ENCODE results near the gene NAV2.
"Not testable (repeated sequence)": the region's sequence is repeated elsewhere in the genome, so short reads cannot be mapped to it uniquely, and the experiment has no call there.

The NAV2 gene

DNA sequence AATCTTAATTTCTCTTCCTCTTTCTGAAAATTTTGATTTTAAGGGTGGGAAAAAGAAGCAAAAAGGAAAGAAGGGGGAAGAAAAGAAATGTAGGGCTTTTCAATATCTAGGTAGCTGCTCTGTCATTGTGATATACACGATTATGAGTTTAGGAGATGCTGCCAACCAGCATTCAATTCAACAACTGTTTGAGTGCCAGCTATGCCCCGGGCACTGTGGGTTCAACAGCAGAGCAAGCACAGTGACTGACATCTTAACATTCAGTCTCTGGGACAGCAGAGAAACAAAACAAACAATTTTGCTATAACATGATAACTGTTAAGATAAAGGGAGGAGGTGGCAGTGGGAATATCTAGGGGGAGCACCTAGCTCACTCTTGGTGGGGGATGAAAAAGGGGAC is 356.1 kb downstream of the NAV2 start:
- Mint-ChIP-seq H3K4me1 (no peaks in the 10 kb centered on the region), H3K4me3 (no peak overlapping the region), H3K27me3 (peaks cover 13% of the 10 kb centered on the region), H3K9me3 (no peaks in the 10 kb centered on the region), H3K36me3 (ENCODE audit: low read depth) (no peaks in the 10 kb centered on the region), H3K27ac (no peak overlapping the region)
- no peak for ATAC-seq
- DNase-seq: no peak

DNA sequence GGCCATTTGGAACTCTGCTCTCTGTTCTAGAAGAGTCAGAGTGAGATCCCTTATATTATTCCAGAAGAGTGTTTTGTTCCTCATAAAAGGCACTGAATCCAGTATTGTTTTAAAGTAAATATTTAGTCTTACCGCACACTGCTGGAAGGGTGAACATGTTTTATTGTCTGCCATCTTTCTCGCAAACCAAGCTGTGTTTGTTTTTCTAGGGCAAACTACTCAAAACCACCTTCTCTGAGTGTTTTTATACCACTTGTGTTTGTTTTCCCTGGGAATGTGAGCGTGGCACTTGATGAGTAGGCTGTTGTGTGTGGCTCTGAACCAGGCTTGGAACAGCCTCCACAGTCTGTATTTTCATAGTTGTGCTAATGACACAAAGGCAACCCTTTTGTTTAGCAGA is 357.8 kb downstream of the NAV2 start:
- ATAC-seq (no peak), DNase-seq (no peak)
- H3K9me3 Mint-ChIP-seq: no peaks in the 10 kb centered on the region
- H3K4me1 Mint-ChIP-seq: no peaks in the 10 kb centered on the region
- no peak overlapping the region for H3K27ac Mint-ChIP-seq
- peaks cover 13% of the 10 kb centered on the region for H3K27me3 Mint-ChIP-seq
- H3K36me3 Mint-ChIP-seq (ENCODE audit: low read depth): no peaks in the 10 kb centered on the region
- no peak overlapping the region for H3K4me3 Mint-ChIP-seq

DNA sequence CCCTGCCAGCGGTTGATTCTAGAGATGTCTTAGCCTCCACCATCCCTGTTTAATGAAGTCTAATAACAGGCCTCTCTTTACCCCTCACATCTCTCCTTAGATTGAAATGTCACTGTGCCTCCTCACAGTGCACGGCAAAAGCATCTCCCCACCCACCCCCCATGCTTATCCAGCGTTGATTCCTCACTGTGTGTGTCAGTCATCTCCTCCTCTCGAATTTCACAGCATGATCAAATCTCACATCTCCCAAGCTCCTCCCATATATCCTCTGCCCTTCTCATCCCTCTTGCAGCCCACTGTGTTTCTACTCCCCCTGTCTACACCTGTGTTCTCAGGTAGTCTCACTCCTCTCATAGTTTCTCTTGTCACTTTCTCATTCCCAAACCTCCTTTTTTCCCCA is 363.0 kb downstream of the NAV2 start:
- Mint-ChIP-seq H3K4me3 (no peak overlapping the region), H3K27ac (no peak overlapping the region), H3K9me3 (no peaks in the 10 kb centered on the region), H3K27me3 (peaks cover 10% of the 10 kb centered on the region), H3K36me3 (ENCODE audit: low read depth) (no peaks in the 10 kb centered on the region), H3K4me1 (peaks cover 7% of the 10 kb centered on the region)
- DNase-seq (no peak), ATAC-seq (no peak)

DNA sequence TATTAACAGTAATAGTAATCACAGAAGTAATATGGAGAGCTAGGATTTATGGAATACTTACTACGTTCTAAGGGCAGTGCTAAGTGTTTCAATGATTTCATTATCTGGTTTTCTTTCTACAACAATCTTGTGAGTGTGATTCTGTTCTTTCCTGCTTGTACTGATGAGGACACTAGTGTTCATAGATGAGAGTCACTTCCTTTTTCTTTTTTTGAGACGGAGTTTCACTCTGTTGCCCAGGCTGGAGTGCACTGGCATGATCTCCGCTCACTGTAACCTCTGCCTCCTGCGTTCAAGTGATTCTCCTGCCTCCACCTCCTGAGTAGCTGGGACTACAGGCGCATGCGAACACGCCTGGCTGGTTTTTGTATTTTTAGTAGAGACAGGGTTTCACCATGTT is 366.2 kb downstream of the NAV2 start:
- H3K36me3 Mint-ChIP-seq (ENCODE audit: low read depth): no peaks in the 10 kb centered on the region
- no peaks in the 10 kb centered on the region for H3K9me3 Mint-ChIP-seq
- peaks cover 10% of the 10 kb centered on the region for H3K4me1 Mint-ChIP-seq
- DNase-seq (no peak), ATAC-seq (no peak)
- no peak overlapping the region for H3K27ac Mint-ChIP-seq
- H3K4me3 Mint-ChIP-seq: no peak overlapping the region
- H3K27me3 Mint-ChIP-seq: peaks cover 12% of the 10 kb centered on the region

DNA sequence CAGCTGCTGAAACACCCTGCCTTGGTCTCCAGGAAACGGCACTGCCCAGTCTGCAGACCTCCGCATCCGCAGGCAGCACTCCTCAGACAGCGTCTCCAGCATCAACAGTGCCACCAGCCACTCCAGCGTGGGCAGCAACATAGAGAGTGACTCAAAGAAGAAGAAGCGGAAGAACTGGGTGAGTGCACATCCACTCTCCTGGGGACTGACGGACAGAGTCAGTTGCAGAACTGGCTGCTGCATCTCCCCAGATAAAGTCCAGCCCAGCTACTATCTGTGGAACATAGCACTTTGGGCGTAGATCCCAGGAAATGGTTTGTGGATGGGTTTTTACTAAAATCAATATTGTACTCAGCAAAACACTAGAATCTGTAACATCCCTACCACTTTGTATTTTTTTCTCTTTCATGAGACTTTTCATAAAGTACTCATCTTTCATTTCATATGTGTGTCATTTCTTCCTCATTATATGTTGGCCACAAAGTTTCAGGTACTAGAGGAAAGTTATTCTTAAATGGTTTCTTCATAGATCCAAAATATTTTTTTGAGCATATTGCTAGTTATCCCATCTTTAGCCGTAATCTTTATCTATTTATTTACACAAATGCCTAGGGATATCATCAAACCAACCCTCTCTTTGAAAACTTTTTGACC is 367.5 kb downstream of the NAV2 start:
- peaks cover 12% of the 10 kb centered on the region for H3K4me1 Mint-ChIP-seq
- ATAC-seq (no peak), DNase-seq (no peak)
- H3K4me3 Mint-ChIP-seq: no peak overlapping the region
- H3K27me3 Mint-ChIP-seq: peaks cover 12% of the 10 kb centered on the region
- no peaks in the 10 kb centered on the region for H3K9me3 Mint-ChIP-seq
- no peak overlapping the region for H3K27ac Mint-ChIP-seq
- no peaks in the 10 kb centered on the region for H3K36me3 Mint-ChIP-seq (ENCODE audit: low read depth)

DNA sequence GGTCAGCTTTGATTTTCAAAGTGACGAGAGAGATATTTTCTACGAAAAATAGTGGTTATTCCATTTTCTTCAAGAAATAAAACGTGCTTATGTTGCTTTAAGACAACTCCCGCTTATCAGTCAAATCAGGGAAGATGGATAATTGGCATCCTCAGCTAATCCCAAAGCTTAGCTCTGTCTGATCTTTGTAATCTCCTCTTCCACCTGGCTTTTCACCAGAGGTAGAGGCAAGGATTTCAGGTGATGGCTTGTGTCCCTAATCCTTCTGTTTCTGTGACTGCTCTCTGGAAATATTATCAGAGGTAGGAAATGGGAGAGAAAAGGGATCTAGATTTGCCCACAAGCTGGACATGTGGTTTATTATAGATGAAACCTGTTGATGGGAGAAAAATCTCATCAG is 368.7 kb downstream of the NAV2 start:
- H3K27me3 Mint-ChIP-seq: peaks cover 7% of the 10 kb centered on the region
- H3K9me3 Mint-ChIP-seq: no peaks in the 10 kb centered on the region
- ATAC-seq (no peak), DNase-seq (no peak)
- H3K27ac Mint-ChIP-seq: no peak overlapping the region
- no peaks in the 10 kb centered on the region for H3K36me3 Mint-ChIP-seq (ENCODE audit: low read depth)
- H3K4me3 Mint-ChIP-seq: no peak overlapping the region
- H3K4me1 Mint-ChIP-seq: peaks cover 12% of the 10 kb centered on the region

DNA sequence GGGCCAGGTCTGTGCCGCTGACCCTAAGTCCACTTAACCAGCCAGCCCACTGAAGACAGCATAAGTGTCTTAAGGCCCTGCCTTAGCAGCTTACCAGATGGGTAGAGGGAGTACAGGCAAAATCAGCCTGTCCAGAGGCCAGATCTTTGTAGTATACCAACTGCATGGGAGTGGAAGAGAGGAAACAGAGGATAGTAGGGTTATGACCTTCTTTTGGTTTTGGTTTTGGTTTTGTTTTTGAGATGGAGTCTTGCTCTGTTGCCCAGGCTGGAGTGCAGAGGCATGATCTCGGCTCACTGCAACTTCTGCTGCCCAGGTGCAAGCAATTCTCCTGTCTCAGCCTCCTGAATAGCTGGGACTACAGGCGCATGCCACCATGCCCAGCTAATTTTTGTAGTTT is 371.2 kb downstream of the NAV2 start:
- not testable (repeated sequence) for DNase-seq; H3K36me3 Mint-ChIP-seq (ENCODE audit: low read depth); ATAC-seq; H3K4me3 Mint-ChIP-seq; H3K27ac Mint-ChIP-seq; H3K9me3 Mint-ChIP-seq
- Mint-ChIP-seq H3K4me1 (peaks cover 19% of the 10 kb centered on the region), H3K27me3 (peaks cover 10% of the 10 kb centered on the region)

DNA sequence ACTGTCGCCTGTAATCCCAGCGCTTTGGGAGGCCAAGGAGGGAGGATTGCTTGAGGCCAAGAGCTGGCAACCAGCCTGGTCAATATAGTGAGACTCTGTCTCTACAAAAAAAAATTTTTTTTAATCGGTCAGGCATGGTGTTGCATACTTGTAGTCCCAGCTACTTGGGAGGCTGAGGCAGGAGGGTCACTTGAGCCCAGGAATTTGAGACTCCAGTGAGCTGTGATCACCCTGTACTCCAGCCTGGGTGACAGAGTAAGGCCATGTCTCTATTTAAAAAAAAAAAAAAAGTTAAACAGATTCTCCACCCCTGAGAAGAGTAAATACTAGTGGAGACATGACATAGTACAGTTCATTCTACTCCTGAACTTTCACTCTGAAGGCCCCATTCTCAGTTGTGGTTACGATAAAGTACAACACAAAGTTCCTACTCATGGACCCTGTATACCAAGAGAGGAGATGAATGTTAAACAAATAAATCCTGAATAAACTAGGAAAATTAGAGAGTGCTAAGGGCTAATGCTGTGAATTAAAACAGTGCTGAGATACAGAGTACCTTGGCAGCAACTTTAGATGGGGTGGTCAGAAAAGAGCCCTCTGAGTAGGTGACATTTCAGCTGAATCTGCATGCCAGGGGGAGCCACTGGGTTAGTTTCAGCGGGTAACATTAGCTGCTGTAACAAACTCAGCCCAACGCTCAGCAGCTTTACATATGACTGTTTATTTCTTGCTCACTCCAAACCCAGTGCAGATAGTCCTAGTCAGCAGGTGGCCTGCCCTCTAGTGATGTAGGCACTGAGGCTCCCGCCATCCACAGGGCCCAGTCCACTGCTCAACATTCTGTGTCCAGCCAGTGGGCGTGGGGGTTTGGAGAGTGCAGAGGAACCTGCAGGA is 372.5 kb downstream of the NAV2 start:
- H3K27ac Mint-ChIP-seq: no peak overlapping the region
- peaks cover 10% of the 10 kb centered on the region for H3K27me3 Mint-ChIP-seq
- peaks cover 29% of the 10 kb centered on the region for H3K4me1 Mint-ChIP-seq
- no peaks in the 10 kb centered on the region for H3K9me3 Mint-ChIP-seq
- ATAC-seq: no peak
- DNase-seq: no peak
- H3K36me3 Mint-ChIP-seq (ENCODE audit: low read depth): no peaks in the 10 kb centered on the region
- H3K4me3 Mint-ChIP-seq: no peak overlapping the region

DNA sequence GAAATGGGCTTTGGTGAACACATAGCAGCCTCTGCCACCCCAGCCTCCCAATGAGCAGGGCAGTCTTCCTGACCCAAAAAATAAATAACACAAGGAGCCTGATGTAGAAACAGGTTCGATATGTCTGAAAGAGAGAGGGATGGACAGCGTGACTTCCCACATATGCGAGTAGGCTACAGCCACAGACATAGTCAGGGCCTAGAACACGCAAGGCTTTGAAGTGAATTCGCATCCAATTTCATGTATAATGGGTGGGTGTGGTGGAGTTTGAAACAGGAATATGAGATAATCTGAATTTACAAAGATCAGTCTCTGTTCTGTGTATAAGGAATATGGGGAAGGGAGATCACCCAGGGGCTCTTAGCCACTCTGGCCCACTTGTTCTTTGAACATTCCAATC is 373.3 kb downstream of the NAV2 start:
- peaks cover 23% of the 10 kb centered on the region for H3K4me1 Mint-ChIP-seq
- no peak overlapping the region for H3K4me3 Mint-ChIP-seq
- no peaks in the 10 kb centered on the region for H3K9me3 Mint-ChIP-seq
- H3K27me3 Mint-ChIP-seq: peaks cover 10% of the 10 kb centered on the region
- H3K27ac Mint-ChIP-seq: no peak overlapping the region
- DNase-seq (no peak), ATAC-seq (no peak)
- no peaks in the 10 kb centered on the region for H3K36me3 Mint-ChIP-seq (ENCODE audit: low read depth)

DNA sequence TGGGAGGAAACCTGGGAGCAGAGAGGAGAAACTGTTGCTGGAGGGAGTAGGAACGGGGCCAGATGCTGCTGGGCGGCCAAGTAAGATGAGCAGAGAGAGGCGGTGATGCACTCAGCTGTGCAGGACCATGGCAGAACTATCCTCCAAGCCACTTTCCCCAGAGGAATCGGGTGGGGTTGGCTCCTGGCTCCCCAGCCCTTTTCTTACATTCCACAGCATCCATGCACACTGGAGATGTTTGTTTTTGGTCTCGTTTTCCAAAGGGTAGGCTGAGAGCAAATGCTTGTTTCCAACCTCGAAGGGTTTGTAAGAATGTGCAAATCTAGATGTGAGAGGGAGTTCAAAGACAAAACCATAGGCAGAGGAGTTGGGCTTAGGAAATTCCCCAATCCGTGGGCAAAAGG is 374.5 kb downstream of the NAV2 start:
- Mint-ChIP-seq H3K9me3 (no peaks in the 10 kb centered on the region), H3K27me3 (peaks cover 13% of the 10 kb centered on the region), H3K4me3 (no peak overlapping the region), H3K36me3 (ENCODE audit: low read depth) (no peaks in the 10 kb centered on the region), H3K4me1 (peaks cover 23% of the 10 kb centered on the region), H3K27ac (no peak overlapping the region)
- ATAC-seq (no peak), DNase-seq (no peak)

DNA sequence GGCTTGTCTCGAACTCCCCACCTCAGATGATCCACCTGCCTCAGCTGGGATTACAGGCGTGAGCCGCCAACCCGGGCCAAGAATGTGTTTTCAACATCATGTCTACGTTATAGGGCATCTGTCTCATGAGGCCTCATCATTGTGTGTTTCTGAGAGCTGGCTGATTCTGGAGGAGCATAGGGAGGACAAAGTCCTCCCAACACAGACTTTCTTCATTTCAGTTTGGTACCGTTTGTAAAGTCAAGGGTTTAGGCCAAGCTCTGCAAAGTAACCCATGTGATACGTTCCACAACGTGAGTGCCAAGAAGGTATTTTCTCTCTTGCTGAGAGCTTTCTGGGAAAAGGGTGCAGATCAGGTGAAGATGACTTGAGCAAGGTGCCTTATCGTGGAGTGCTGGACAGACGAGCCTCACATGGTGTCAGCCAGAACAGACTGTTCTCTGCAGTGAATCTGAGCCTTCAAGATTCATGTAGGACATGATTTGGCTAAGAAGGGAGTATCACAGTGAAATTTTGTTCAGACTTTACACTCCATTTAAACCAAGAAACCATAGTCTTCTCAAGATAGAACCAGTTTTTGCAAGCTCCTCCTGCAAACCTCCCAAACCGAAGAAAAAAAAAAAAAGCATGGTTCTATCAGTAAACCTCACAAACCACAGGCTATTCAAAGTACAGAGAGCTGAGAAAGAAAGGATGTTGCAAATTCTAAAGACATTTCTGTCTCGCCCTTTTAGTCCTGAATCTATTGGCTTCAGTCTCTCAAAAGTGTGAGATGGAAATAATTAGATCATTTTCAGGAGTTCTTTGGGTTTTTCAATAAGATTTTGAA is 376.0 kb downstream of the NAV2 start:
- Mint-ChIP-seq H3K36me3 (ENCODE audit: low read depth) (no peaks in the 10 kb centered on the region), H3K27ac (peak overlapping the region; percentile 8), H3K9me3 (no peaks in the 10 kb centered on the region), H3K4me1 (peaks cover 23% of the 10 kb centered on the region), H3K4me3 (no peak overlapping the region), H3K27me3 (peaks cover 14% of the 10 kb centered on the region)
- ATAC-seq (peak; percentile 56), DNase-seq (no peak)

DNA sequence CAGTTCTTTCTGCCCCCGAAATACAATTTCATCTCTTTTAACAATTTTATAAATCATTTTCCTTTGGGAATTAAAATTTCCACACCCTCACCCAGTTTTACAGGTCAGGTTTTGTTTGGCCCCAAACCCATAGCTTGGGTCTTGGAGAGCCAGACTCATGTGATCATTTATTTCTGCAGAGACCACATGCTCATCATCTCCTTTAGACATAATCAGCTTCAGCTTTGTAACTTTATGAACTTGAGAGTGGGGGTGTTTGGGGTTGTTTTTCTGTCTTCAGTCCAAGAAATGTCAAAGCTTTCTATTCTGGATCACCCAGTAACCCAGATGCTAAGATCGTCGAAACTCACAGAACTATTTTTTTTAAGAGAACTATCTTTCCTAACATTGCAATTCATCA is 376.7 kb downstream of the NAV2 start:
- peaks cover 14% of the 10 kb centered on the region for H3K27me3 Mint-ChIP-seq
- H3K27ac Mint-ChIP-seq: no peak overlapping the region
- DNase-seq: no peak
- H3K4me1 Mint-ChIP-seq: peaks cover 20% of the 10 kb centered on the region
- no peaks in the 10 kb centered on the region for H3K9me3 Mint-ChIP-seq
- no peak for ATAC-seq
- no peaks in the 10 kb centered on the region for H3K36me3 Mint-ChIP-seq (ENCODE audit: low read depth)
- H3K4me3 Mint-ChIP-seq: no peak overlapping the region

DNA sequence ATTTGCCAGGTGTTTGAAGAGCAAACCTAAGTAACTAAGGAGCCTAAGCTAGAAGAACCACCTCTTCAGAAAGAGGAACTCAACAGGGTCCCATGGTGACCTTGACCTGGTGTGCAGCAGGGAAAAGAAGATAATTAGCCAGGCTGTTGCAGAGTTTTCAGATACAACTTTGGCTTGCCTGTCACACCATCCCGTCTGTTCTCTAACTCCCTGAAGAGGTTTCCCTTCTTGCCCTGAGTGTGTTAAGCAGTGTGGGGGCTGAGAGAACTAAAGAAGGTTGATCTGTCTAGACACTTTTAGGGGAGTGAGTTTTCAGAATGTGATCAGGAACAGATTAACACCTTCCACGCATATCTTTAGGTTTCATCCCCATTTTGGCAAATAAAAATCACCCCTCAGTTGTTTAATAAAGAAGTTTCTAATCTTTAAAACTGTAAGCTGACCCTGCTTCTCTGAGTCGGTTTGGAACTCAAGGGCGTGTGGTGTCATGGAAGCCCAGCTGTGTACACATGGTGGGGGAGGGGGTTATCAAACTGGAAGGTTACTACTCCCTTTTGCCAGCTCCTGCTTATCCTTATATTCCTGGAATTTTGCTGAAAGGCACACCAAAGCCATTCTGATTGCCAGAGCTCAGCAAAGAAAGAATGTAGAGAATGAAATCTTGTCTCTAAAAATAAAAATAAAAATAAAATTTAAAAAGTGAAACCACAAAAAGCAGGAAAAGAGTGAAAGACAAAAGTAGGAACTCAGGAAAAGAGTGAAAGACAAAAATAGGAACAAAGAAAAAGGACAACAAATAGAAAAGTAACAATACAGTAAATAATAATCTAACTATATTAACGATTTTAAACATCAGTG is 377.4 kb downstream of the NAV2 start:
- H3K36me3 Mint-ChIP-seq (ENCODE audit: low read depth): no peaks in the 10 kb centered on the region
- no peak for DNase-seq
- peaks cover 14% of the 10 kb centered on the region for H3K27me3 Mint-ChIP-seq
- H3K4me1 Mint-ChIP-seq: peaks cover 20% of the 10 kb centered on the region
- no peaks in the 10 kb centered on the region for H3K9me3 Mint-ChIP-seq
- no peak overlapping the region for H3K27ac Mint-ChIP-seq
- H3K4me3 Mint-ChIP-seq: no peak overlapping the region
- ATAC-seq: no peak

Measured in activated naive CD8-positive, alpha-beta T cell treated with anti-CD3 and anti-CD28 coated beads, Interleukin-2, amount 50 U/mL, for 24 hours (primary cell).